ENCODE results near the gene LINS1.
A peak's percentile ranks its signal among the peaks of the same experiment; 100 is the strongest.

The LINS1 gene

DNA sequence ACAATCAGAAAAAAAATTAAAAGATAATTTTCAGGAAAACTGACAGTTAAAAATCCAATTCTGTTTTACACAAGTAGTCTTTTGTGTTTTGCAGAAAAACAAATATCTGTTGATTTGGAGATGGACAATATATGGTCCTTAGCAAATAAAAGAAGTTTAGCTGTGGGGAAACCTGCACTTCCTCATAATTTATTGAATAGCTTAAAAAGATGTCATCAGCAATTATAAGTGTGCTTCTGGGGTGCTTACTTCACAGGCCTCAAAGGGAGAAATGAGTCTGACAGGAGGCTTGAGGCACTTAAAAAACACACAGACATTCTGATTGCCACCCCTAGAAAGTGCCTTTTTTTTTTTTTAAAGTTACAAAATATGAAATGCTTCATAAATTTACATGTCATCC, 41.7 kb downstream of the LINS1 start:
- Histone ChIP-seq H3K9me3 (no peaks in the 10 kb centered on the region), H3K4me1 (ENCODE audit: control insufficient read depth in 1 of 2, insufficient read depth in 1 of 2, low read depth in 1 of 2, low read length in 1 of 2) (peaks cover 50 to 56% of the 10 kb centered on the region in 2 experiments), H3K36me3 (no peaks in the 10 kb centered on the region), H3K27ac (peak overlapping the region; percentile 88), H3K27me3 (no peaks in the 10 kb centered on the region), H3K4me3 (ENCODE audit: low read depth in 1 of 2, low read length in 1 of 2) (peak overlapping the region in 1 of 2 experiments; percentile 38)
- TF ChIP-seq, protein P1, sequence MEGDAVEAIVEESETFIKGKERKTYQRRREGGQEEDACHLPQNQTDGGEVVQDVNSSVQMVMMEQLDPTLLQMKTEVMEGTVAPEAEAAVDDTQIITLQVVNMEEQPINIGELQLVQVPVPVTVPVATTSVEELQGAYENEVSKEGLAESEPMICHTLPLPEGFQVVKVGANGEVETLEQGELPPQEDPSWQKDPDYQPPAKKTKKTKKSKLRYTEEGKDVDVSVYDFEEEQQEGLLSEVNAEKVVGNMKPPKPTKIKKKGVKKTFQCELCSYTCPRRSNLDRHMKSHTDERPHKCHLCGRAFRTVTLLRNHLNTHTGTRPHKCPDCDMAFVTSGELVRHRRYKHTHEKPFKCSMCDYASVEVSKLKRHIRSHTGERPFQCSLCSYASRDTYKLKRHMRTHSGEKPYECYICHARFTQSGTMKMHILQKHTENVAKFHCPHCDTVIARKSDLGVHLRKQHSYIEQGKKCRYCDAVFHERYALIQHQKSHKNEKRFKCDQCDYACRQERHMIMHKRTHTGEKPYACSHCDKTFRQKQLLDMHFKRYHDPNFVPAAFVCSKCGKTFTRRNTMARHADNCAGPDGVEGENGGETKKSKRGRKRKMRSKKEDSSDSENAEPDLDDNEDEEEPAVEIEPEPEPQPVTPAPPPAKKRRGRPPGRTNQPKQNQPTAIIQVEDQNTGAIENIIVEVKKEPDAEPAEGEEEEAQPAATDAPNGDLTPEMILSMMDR (IDR thresholded peaks at IDR 0.05) = no peak

DNA sequence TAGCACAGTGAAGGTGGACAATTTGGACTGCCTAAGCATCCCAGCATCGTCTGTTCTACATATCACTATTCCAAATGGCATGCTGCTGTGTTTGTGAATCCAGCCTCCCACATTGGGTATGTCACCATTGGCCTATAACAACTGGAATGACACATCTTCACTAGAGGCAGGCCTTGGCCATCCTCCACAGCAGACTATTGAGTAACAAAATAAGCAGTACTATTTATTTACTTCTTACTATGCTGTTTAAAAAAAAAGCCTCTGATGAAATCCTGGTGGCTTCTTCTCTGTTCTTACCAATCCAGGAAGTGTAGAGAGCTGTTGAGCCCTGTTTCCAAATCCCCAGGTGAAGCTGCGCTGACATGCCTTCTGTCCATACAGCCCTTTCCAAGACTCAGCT, 42.7 kb downstream of the LINS1 start:
- no peaks in the 10 kb centered on the region for H3K36me3 ChIP-seq
- peaks cover 41 to 49% of the 10 kb centered on the region in 2 experiments for H3K4me1 ChIP-seq (ENCODE audit: control insufficient read depth in 1 of 2, insufficient read depth in 1 of 2, low read depth in 1 of 2, low read length in 1 of 2)
- no peaks in the 10 kb centered on the region for H3K9me3 ChIP-seq
- H3K27me3 ChIP-seq = no peaks in the 10 kb centered on the region
- TF ChIP-seq, protein P1 (IDR thresholded peaks at IDR 0.05) = no peak
- H3K27ac ChIP-seq = peak overlapping the region; percentile 88
- peak overlapping the region in 1 of 2 experiments; percentile 38 for H3K4me3 ChIP-seq (ENCODE audit: low read depth in 1 of 2, low read length in 1 of 2)

DNA sequence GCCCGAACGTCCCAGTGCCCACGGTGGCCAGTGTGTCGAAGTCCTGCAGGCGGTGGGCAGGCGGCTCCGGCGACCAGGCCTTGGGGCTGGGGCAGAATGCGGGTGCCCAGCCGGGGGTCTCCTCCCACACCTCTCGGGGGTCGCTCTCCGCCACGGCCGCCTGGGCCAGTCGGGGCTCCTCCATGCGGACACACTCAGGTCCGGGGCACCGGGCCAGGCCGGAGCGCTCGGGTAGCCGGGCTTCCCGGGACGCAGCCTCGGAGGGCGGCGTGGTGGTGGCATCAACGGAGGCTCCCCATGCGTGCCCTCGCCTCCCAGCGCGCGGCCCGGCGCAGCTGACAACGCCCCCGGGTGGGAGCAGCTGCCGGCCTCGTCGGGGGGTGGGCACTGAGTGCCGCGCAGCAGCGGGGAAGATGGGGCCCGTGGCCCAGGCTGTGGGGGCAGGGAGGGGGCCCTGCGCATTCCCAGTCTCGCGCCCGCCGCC, 43.2 kb downstream of the LINS1 start:
- Histone ChIP-seq H3K4me3 (ENCODE audit: low read depth in 1 of 2, low read length in 1 of 2) (peak overlapping the region in 1 of 2 experiments; percentile 38), H3K4me1 (ENCODE audit: control insufficient read depth in 1 of 2, insufficient read depth in 1 of 2, low read depth in 1 of 2, low read length in 1 of 2) (peaks cover 42 to 50% of the 10 kb centered on the region in 2 experiments), H3K27me3 (no peaks in the 10 kb centered on the region), H3K9me3 (no peaks in the 10 kb centered on the region), H3K36me3 (no peaks in the 10 kb centered on the region), H3K27ac (peak overlapping the region; percentile 88)
- TF ChIP-seq, protein P1 (IDR thresholded peaks at IDR 0.05) = no peak

DNA sequence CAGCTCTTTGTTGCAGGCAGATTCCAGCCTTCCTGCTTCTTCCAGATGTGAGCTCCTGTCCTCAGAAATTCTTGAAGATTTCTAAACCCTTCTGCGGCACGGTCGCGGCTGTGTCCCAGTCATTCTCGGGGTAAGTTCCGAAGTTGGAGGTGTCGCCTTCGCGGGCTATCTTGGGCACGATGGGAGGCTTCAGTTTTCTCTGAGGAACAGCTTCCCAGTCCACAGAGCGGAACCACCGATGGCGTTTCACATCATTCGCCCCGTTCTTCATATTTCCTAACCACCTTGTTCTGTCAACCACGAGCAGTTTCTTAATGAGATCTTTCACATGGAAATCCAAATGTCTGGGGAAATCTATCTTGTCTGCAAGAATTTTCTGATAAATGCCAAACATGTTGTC, 48.5 kb downstream of the LINS1 start:
- Histone ChIP-seq H3K9me3 (no peaks in the 10 kb centered on the region), H3K27ac (peak overlapping the region; percentile 80), H3K36me3 (no peaks in the 10 kb centered on the region), H3K27me3 (no peaks in the 10 kb centered on the region), H3K4me3 (ENCODE audit: low read depth in 1 of 2, low read length in 1 of 2) (peak overlapping the region; percentile 42 to 64), H3K4me1 (ENCODE audit: control insufficient read depth in 1 of 2, insufficient read depth in 1 of 2, low read depth in 1 of 2, low read length in 1 of 2) (peaks cover 13 to 30% of the 10 kb centered on the region in 2 experiments)
- TF ChIP-seq, protein P1 (IDR thresholded peaks at IDR 0.05) = no peak

DNA sequence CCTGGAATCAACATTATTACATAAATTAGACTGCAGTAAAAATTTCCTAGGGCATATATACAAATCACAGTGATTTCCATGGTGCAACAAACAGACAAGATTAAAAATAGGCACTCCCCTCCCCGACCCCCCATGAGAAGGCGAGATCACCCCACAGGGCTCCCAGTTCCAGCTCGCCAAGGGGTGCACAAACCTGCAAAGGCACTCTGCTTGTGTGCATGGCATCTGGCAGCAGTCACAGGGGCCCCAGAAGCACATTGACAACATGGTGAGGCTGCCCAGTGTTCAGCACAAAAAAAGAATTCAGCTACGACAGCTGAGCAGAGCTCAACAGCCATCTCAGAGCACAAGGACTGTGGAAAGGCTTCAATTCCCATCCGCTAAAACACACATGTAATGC, 54.0 kb downstream of the LINS1 start:
- H3K27ac ChIP-seq = no peak overlapping the region
- H3K27me3 ChIP-seq = peaks cover 15% of the 10 kb centered on the region
- H3K4me3 ChIP-seq (ENCODE audit: low read depth in 1 of 2, low read length in 1 of 2) = no peak overlapping the region
- TF ChIP-seq, protein P1 (IDR thresholded peaks at IDR 0.05) = no peak
- H3K4me1 ChIP-seq (ENCODE audit: control insufficient read depth in 1 of 2, insufficient read depth in 1 of 2, low read depth in 1 of 2, low read length in 1 of 2) = peaks cover 4 to 32% of the 10 kb centered on the region in 2 experiments
- H3K9me3 ChIP-seq = no peaks in the 10 kb centered on the region
- H3K36me3 ChIP-seq = no peaks in the 10 kb centered on the region

Measured in neutrophil (primary cell).